ENCODE measurements around the gene GSN.

DNA sequence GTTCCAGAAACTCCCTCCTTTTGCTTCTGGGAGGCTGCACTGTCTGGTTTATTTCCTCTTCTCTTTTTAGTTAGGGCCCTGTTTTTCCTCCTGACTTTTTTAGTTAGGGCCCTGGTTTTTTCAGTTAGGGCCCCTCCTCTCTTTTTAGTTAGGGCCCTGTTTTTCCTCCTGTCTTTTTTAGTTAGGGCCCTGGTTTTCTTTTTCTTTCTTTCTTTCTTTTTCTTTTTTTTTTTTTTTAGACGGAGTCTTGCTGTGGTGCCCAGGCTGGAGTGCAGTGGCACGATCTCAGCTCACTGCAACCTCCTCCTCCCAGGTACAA, 15.1 kb downstream of the GSN start:
- TF ChIP-seq, protein P1, sequence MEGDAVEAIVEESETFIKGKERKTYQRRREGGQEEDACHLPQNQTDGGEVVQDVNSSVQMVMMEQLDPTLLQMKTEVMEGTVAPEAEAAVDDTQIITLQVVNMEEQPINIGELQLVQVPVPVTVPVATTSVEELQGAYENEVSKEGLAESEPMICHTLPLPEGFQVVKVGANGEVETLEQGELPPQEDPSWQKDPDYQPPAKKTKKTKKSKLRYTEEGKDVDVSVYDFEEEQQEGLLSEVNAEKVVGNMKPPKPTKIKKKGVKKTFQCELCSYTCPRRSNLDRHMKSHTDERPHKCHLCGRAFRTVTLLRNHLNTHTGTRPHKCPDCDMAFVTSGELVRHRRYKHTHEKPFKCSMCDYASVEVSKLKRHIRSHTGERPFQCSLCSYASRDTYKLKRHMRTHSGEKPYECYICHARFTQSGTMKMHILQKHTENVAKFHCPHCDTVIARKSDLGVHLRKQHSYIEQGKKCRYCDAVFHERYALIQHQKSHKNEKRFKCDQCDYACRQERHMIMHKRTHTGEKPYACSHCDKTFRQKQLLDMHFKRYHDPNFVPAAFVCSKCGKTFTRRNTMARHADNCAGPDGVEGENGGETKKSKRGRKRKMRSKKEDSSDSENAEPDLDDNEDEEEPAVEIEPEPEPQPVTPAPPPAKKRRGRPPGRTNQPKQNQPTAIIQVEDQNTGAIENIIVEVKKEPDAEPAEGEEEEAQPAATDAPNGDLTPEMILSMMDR (IDR thresholded peaks at IDR 0.05): no peak
- TF ChIP-seq EZH2 (IDR thresholded peaks at IDR 0.05; ENCODE audit: borderline replicate concordance, insufficient read depth, low read depth, low read length, poor library complexity, severe bottlenecking): no peak
